MCF 10A (cell line): ENCODE data around the gene DNER. TPM values are rescaled to one million over a fixed set of nuclear protein-coding genes. Genes with fewer than 3 reads are reported as not detected.
"Not testable (repeated sequence)": the region's sequence is repeated elsewhere in the genome, so short reads cannot be mapped to it uniquely, and the experiment has no call there.

ENCODE experiments used
- BruUV-seq: library from RNA; stranded (reverse); fragments of 400-500 nt; replicated peaks from 2 replicates; lab custom pipeline; 2021; lab: Mats Ljungman, UMichigan
- CTCF ChIA-PET: fragments of 300-600 bp; sonication (Branson Sonifier 250); formaldehyde crosslinking; extraction: SDS; loops from one replicate; lab custom pipeline; 2021; ENCODE audit warnings: antibody characterized with exemption, inconsistent platforms; lab: Yijun Ruan, JAX
- POLR2A ChIA-PET: fragments of 300-600, 350-650 bp; sonication (Branson Sonifier 250); formaldehyde crosslinking; extraction: SDS; loops from one replicate; lab custom pipeline; 2020; ENCODE audit warnings: antibody characterized with exemption, inconsistent platforms; lab: Yijun Ruan, JAX
- DNase-seq: peaks from one replicate; pipeline ENCODE4 v3.0.0-alpha.2; 2018; ENCODE audit not compliant: unreplicated experiment
- H3K27ac Mint-ChIP-seq: one replicate; pipeline ENCODE4 v1.8.0; 2022; ENCODE audit warnings: mild to moderate bottlenecking, low read depth, mixed read lengths; ENCODE audit not compliant: unreplicated experiment
- H3K27me3 Mint-ChIP-seq: one replicate; pipeline ENCODE4 v1.8.0; 2022; ENCODE audit warnings: mixed read lengths; ENCODE audit not compliant: insufficient read depth, unreplicated experiment
- H3K36me3 Mint-ChIP-seq: one replicate; pipeline ENCODE4 v1.8.0; 2022; ENCODE audit warnings: mild to moderate bottlenecking, moderate library complexity, mixed read lengths; ENCODE audit not compliant: insufficient read depth, unreplicated experiment
- H3K4me1 Mint-ChIP-seq: one replicate; pipeline ENCODE4 v1.8.0; 2022; ENCODE audit warnings: mixed read lengths; ENCODE audit not compliant: insufficient read depth, unreplicated experiment
- H3K4me3 Mint-ChIP-seq: one replicate; pipeline ENCODE4 v1.8.0; 2022; ENCODE audit warnings: mild to moderate bottlenecking, moderate library complexity, mixed read lengths; ENCODE audit not compliant: unreplicated experiment
- H3K9me3 Mint-ChIP-seq: one replicate; pipeline ENCODE4 v1.8.0; 2022; ENCODE audit warnings: mixed read lengths; ENCODE audit not compliant: unreplicated experiment
- intact Hi-C: fragments of 100-400 bp; cut with micrococcal nuclease; formaldehyde crosslinking; loops from 2 replicates; pipeline ENCODE4 v1.14.1; 2022
- total RNA-seq: library from RNA; stranded (reverse); gene quantifications from 2 replicates; pipeline ENCODE4 v1.2.3, GENCODE V29; 2022
- TF ChIP-seq, protein P1 (sequence below): fragments of 200-600 bp; IDR thresholded peaks from one replicate; pipeline ENCODE4 v1.8.0; 2022; ENCODE audit warnings: antibody characterized with exemption, mild to moderate bottlenecking; ENCODE audit not compliant: unreplicated experiment

The DNER gene
- total RNA-seq, 1 experiment from 2014 or later: 49.2 TPM

DNA sequence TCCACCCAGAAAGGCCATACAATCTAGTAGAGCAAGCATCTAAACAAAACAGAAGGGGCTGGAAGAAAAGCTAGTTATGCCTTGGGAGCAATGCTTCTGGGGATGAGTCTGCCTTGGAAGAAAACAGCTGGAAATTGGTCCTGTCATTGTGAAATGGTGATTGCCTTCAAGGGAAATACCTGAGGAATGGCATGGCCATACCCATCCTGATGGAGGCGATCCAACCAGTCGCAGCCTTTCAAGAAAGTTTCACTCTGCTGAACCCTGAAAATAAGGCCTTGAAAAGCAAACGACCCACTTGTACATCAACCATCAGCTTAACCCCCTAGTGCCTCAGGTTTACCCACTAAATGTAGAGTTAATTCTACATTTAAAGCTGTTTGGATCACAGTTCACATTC is 370.7 kb downstream of the DNER start:
- Mint-ChIP-seq H3K27ac (peak overlapping the region; percentile 78), H3K4me1 (peaks cover 41% of the 10 kb centered on the region), H3K4me3 (peak overlapping the region; percentile 22), H3K36me3 (peaks cover 4% of the 10 kb centered on the region), H3K27me3 (no peaks in the 10 kb centered on the region), H3K9me3 (peaks cover 6% of the 10 kb centered on the region)
- peak; percentile 53 for DNase-seq
- ChIA-PET CTCF (interaction anchor here (0.8 to 1.6 kb wide), 10 partner anchors 13 to 243 kb away, joined by 3 to 6 read pairs (median 4); partner anchors contain the start of gene PID1), POLR2A (interaction anchor here (0.6 to 2.8 kb wide), 14 partner anchors 10 to 243 kb away, joined by 3 to 19 read pairs (median 4); partner anchors contain the start of gene PID1)
- intact Hi-C loops: no loop called here
- TF ChIP-seq, protein P1, sequence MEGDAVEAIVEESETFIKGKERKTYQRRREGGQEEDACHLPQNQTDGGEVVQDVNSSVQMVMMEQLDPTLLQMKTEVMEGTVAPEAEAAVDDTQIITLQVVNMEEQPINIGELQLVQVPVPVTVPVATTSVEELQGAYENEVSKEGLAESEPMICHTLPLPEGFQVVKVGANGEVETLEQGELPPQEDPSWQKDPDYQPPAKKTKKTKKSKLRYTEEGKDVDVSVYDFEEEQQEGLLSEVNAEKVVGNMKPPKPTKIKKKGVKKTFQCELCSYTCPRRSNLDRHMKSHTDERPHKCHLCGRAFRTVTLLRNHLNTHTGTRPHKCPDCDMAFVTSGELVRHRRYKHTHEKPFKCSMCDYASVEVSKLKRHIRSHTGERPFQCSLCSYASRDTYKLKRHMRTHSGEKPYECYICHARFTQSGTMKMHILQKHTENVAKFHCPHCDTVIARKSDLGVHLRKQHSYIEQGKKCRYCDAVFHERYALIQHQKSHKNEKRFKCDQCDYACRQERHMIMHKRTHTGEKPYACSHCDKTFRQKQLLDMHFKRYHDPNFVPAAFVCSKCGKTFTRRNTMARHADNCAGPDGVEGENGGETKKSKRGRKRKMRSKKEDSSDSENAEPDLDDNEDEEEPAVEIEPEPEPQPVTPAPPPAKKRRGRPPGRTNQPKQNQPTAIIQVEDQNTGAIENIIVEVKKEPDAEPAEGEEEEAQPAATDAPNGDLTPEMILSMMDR: no peak
- TSS peak; percentile 15 for BruUV-seq

- Mint-ChIP-seq H3K36me3 (no peaks in the 10 kb centered on the region), H3K4me3 (no peak overlapping the region), H3K27me3 (no peaks in the 10 kb centered on the region), H3K4me1 (peaks cover 33% of the 10 kb centered on the region), H3K9me3 (no peaks in the 10 kb centered on the region), H3K27ac (no peak overlapping the region)
- ChIA-PET POLR2A (interaction anchor here (0.7 to 2.8 kb wide), 6 partner anchors 8 to 245 kb away, joined by 3 to 19 read pairs (median 4); no protein-coding TSS in a partner anchor), CTCF (interaction anchor here (0.6 to 1.6 kb wide), 25 partner anchors 9 to 332 kb away, joined by 3 to 12 read pairs (median 3); no protein-coding TSS in a partner anchor)
- intact Hi-C loops: loop anchor here (1.0 kb wide), 1 partner anchor 245 kb away; no protein-coding TSS in a partner anchor
- TF ChIP-seq, protein P1: no peak
- BruUV-seq: no TSS peak
- DNase-seq: peak; percentile 74
Observed at GRCh38 chr2:229342376-229342775, 372.0 kb downstream of the DNER start.

- TF ChIP-seq, protein P1: no peak
- POLR2A ChIA-PET: no interaction called here
- peak; percentile 32 for DNase-seq
- Mint-ChIP-seq H3K27me3 (no peaks in the 10 kb centered on the region), H3K9me3 (no peaks in the 10 kb centered on the region), H3K36me3 (peaks cover 4% of the 10 kb centered on the region), H3K27ac (no peak overlapping the region), H3K4me1 (peaks cover 24% of the 10 kb centered on the region), H3K4me3 (no peak overlapping the region)
- no TSS peak for BruUV-seq
- CTCF ChIA-PET: interaction anchor here (1.0 to 1.3 kb wide), 3 partner anchors 16 to 247 kb away, joined by 3 read pairs; no protein-coding TSS in a partner anchor
- intact Hi-C loops: no loop called here
Observed at GRCh38 chr2:229340086-229340760, 374.1 kb downstream of the DNER start.

DNA sequence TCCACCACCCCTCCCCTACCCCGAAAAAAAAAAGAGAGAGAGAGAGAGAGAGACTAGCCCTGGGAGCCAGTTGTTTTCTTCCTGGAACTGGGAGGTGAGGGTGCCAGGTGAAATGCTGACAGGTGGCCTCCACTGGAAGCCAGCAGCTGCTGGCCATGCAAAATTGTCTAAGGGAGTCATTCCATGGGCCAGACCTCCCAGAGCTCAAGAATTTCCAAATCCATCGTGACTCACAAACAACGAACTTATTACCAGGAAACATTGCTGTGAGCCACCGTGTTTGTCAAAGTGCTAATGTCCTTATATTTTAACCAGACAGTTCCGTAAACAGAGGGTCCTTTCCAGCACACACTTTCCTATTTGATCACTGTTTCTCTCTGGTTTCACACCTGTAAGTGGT is 374.7 kb downstream of the DNER start:
- ChIA-PET POLR2A (no interaction called here), CTCF (interaction anchor here (1.3 kb wide), 1 partner anchor 15 kb away, joined by 3 read pairs; no protein-coding TSS in a partner anchor)
- TF ChIP-seq, protein P1: no peak
- Mint-ChIP-seq H3K4me3 (no peak overlapping the region), H3K36me3 (peaks cover 4% of the 10 kb centered on the region), H3K9me3 (no peaks in the 10 kb centered on the region), H3K27me3 (no peaks in the 10 kb centered on the region), H3K27ac (no peak overlapping the region), H3K4me1 (peaks cover 18% of the 10 kb centered on the region)
- intact Hi-C loops: no loop called here
- peak; percentile 62 for DNase-seq
- no TSS peak for BruUV-seq

GRCh38 chr2:229339171-229339570 is 375.2 kb downstream of the DNER start:
- H3K4me3 Mint-ChIP-seq, DNase-seq, BruUV-seq, H3K36me3 Mint-ChIP-seq, H3K27me3 Mint-ChIP-seq, H3K27ac Mint-ChIP-seq, intact Hi-C loops, H3K9me3 Mint-ChIP-seq: not testable (repeated sequence)
- POLR2A ChIA-PET: interaction anchor here (0.6 kb wide), 1 partner anchor 126 kb away, joined by 3 read pairs; no protein-coding TSS in a partner anchor
- peaks cover 14% of the 10 kb centered on the region for H3K4me1 Mint-ChIP-seq
- CTCF ChIA-PET: interaction anchor here (0.6 to 1.3 kb wide), 4 partner anchors 15 to 441 kb away, joined by 3 read pairs; no protein-coding TSS in a partner anchor
